Peyer's patch (tissue), 4 donors: ENCODE data around the gene SSH2. TPM values are rescaled to one million over a fixed set of nuclear protein-coding genes. Genes with fewer than 3 reads are reported as not detected.

Experiments used
- DNase-seq, 3 donors: peaks; one replicate each; pipeline ENCODE4 v3.0.0-alpha.2; 2017 to 2019
- H3K27ac ChIP-seq, 4 donors: fragments of 200-600 bp; sonication (generic); one replicate each; pipeline ENCODE4 v1.5.1; 2016 to 2019
- H3K27me3 ChIP-seq, 2 donors: fragments of 200-600 bp; sonication (generic); one replicate each; pipeline ENCODE4 v1.5.1; 2019
- H3K36me3 ChIP-seq, 3 donors: fragments of 200-600 bp; sonication (generic); one replicate each; pipeline ENCODE4 v1.5.1; 2016 to 2019
- H3K4me1 ChIP-seq, 4 donors: fragments of 200-600 bp; sonication (generic); one replicate each; pipeline ENCODE4 v1.5.1; 2016 to 2019
- H3K4me3 ChIP-seq, 4 donors: fragments of 200-600 bp; sonication (generic); 1 replicate in 3 of 4; 2 replicates in 1 of 4; pipeline ENCODE4 v1.5.1; 2016 to 2019; ENCODE audit warnings: mild to moderate bottlenecking in 1 of 4
- H3K9me3 ChIP-seq, 4 donors: fragments of 200-600 bp; sonication (generic); one replicate each; pipeline ENCODE4 v1.5.1; 2016 to 2019; ENCODE audit warnings: mild to moderate bottlenecking in 1 of 4
- CTCF ChIP-seq, 6 experiments: fragments of 450-650 bp in 4 of 6; fragments of 200-600 bp in 2 of 6; sonication (generic) in 1 of 6; IDR thresholded peaks; one replicate each; pipeline ENCODE4 v1.5.1; 2017 to 2019; ENCODE audit warnings: antibody characterized with exemption in 6 of 6, mild to moderate bottlenecking in 3 of 6, moderate library complexity in 1 of 6
- POLR2A ChIP-seq, 2 donors: fragments of 450-650 bp; IDR thresholded peaks; one replicate each; pipeline ENCODE4 v1.5.1; 2017; ENCODE audit warnings: antibody characterized with exemption in 2 of 2, mild to moderate bottlenecking in 2 of 2, moderate library complexity in 2 of 2
- total RNA-seq, 4 donors: library from RNA; depleted of rRNA; stranded (reverse); fragments of >200 nt; gene quantifications; one replicate each; pipeline ENCODE4 v1.1.0, GENCODE V29; 2016

The SSH2 gene
- total RNA-seq, result 100 to 1,000 TPM in 1 of 4 donors, 10 to 100 TPM in 3; 45.4 to 139 (median 58.2) TPM

GRCh38 chr17:29929533-29930408, at the start of gene SSH2:
TSS of gene SSH2 (minus strand) at chr17:29930228. CDS start at chr17:29930000, 228 bp downstream.
- Histone ChIP-seq H3K4me1 (peaks cover 0 to 27% (median 5%) of the 10 kb centered on the region in 4 donors), H3K4me3 (peak within 1 kb of the TSS; percentile 73 to 88 (median 84)), H3K27ac (peak within 1 kb of the TSS; percentile 88 to 95 (median 92)), H3K36me3 (peaks cover 0 to 6% (median 0%) of the 10 kb centered on the region in 3 donors), H3K27me3 (no peaks in the 10 kb centered on the region), H3K9me3 (no peaks in the 10 kb centered on the region)
- peak; percentile 91 to 95 (median 94) for DNase-seq
- TF ChIP-seq CTCF (IDR thresholded peaks at IDR 0.05) (peak in 1 of 6 experiments; percentile 21), POLR2A (IDR thresholded peaks at IDR 0.05) (peak; percentile 53 to 62)

- Histone ChIP-seq H3K4me1 (peaks cover 0 to 2% (median 0%) of the 10 kb centered on the region in 4 donors), H3K27ac (no peak overlapping the region), H3K27me3 (no peaks in the 10 kb centered on the region), H3K9me3 (no peaks in the 10 kb centered on the region), H3K4me3 (no peak overlapping the region), H3K36me3 (no peaks in the 10 kb centered on the region)
- TF ChIP-seq CTCF (IDR thresholded peaks at IDR 0.05) (no peak), POLR2A (IDR thresholded peaks at IDR 0.05) (no peak)
- no peak for DNase-seq
Measured at GRCh38 chr17:29977836-29978235, 47.8 kb upstream of the SSH2 start.

GRCh38 chr17:29973005-29973404, 43.0 kb upstream of the SSH2 start:
- peaks cover 0 to 5% (median 0%) of the 10 kb centered on the region in 4 donors for H3K4me1 ChIP-seq
- DNase-seq, result no peak
- no peaks in the 10 kb centered on the region for H3K9me3 ChIP-seq
- no peak overlapping the region for H3K27ac ChIP-seq
- no peaks in the 10 kb centered on the region for H3K36me3 ChIP-seq
- H3K27me3 ChIP-seq, result no peaks in the 10 kb centered on the region
- H3K4me3 ChIP-seq, result no peak overlapping the region
- TF ChIP-seq CTCF (IDR thresholded peaks at IDR 0.05) (no peak), POLR2A (IDR thresholded peaks at IDR 0.05) (no peak)

GRCh38 chr17:29972277-29972676, 42.2 kb upstream of the SSH2 start:
- DNase-seq, result no peak
- Histone ChIP-seq H3K9me3 (no peaks in the 10 kb centered on the region), H3K4me3 (no peak overlapping the region), H3K27ac (no peak overlapping the region), H3K27me3 (no peaks in the 10 kb centered on the region), H3K4me1 (peaks cover 0 to 5% (median 0%) of the 10 kb centered on the region in 4 donors), H3K36me3 (no peaks in the 10 kb centered on the region)
- TF ChIP-seq POLR2A (IDR thresholded peaks at IDR 0.05), result no peak
- no peak for TF ChIP-seq CTCF (IDR thresholded peaks at IDR 0.05)

- no peak for DNase-seq
- no peaks in the 10 kb centered on the region for H3K27me3 ChIP-seq
- H3K27ac ChIP-seq, result no peak overlapping the region
- no peak overlapping the region for H3K4me3 ChIP-seq
- TF ChIP-seq CTCF (IDR thresholded peaks at IDR 0.05), result no peak
- no peak for TF ChIP-seq POLR2A (IDR thresholded peaks at IDR 0.05)
- no peaks in the 10 kb centered on the region for H3K36me3 ChIP-seq
- H3K4me1 ChIP-seq, result peaks cover 0 to 5% (median 0%) of the 10 kb centered on the region in 4 donors
- no peaks in the 10 kb centered on the region for H3K9me3 ChIP-seq
Measured at GRCh38 chr17:29968271-29968670, 38.2 kb upstream of the SSH2 start.
